ENCODE measurements around the gene NKAIN2.

The NKAIN2 gene

DNA sequence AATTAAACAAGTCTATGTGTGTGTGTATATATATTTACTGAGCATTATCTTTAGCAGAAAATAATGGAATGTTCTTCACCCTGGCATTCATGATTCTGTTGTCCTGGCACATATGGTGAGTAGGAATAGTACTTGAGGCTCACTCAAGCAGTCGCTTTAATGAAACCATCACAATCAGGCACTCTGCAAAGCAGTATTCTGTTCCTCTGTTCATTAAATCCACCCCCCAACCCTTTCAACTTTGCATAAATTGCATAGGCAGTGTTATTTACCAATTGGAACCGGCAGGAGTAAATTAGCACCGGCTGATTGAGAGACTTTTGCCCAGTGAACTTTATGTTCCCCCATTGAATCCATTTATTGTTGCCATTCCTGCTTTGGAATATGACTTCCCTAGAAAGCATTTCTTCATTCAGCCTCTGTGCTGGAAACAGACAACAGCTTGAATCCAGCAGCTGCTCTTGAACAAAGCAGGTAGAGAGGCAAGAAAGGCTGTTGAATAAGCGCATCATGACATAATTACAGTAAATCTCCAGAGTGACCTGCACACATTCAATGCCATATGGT, 890.6 kb downstream of the NKAIN2 start (continued):
- TF ChIP-seq ZNF514 (tag by site-specific recombination; IDR thresholded peaks at IDR 0.05): no peak
- TF ChIP-seq ZNF350 (tag by site-specific recombination; IDR thresholded peaks at IDR 0.05): no peak

DNA sequence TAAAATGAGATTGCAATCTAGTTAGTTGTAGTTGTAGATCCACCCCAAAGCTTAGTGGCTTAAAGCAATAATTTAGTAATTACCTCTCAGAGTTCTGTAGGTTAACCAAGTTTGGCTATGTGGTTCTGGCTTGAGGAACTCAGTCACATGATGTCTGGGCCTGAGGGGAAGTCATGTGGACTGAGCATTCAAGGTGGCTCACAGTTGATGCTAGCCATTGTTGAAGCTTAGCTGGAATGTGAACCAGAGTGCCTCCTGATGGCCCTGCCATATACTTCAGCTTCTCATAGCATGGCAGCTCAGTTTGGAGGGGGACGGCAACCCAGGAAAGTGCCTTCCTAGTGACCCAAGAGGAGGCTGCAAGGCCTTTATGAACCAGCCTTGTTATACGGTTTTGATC, 895.4 kb downstream of the NKAIN2 start:
- H3K4me1 ChIP-seq (ENCODE audit: control insufficient read depth, insufficient read depth, low read length): no peaks in the 10 kb centered on the region
- no peaks in the 10 kb centered on the region for H3K36me3 ChIP-seq (ENCODE audit: control insufficient read depth in 2 of 2, insufficient read depth in 1 of 2, low read length in 2 of 2)
- H3K4me3 ChIP-seq (ENCODE audit: low read depth, low read length): no peak overlapping the region
- ChIA-PET POLR2A (no interaction called here), CTCF (interaction anchor here (0.6 kb wide), 1 partner anchor 647 kb away, joined by 3 read pairs; no protein-coding TSS in a partner anchor)
- no peak for TF ChIP-seq ZNF2 (tag by site-specific recombination; IDR thresholded peaks at IDR 0.05)
- TF ChIP-seq ZNF664 (tag by site-specific recombination; IDR thresholded peaks at IDR 0.05): no peak
- no peak for TF ChIP-seq ZNF112 (tag by site-specific recombination; IDR thresholded peaks at IDR 0.05)
- no peak for TF ChIP-seq ZSCAN4 (tag by site-specific recombination; IDR thresholded peaks at IDR 0.05)
- TF ChIP-seq PRDM4 (tag by site-specific recombination; IDR thresholded peaks at IDR 0.05): no peak
- TF ChIP-seq SALL2 (tag by site-specific recombination; IDR thresholded peaks at IDR 0.05; ENCODE audit: borderline replicate concordance): no peak
- no peak for TF ChIP-seq SCRT2 (tag by site-specific recombination; IDR thresholded peaks at IDR 0.05)
- TF ChIP-seq ZNF23 (tag by site-specific recombination; IDR thresholded peaks at IDR 0.05; ENCODE audit: borderline replicate concordance): no peak
- no peak for TF ChIP-seq OVOL3 (tag by site-specific recombination; IDR thresholded peaks at IDR 0.05)
- TF ChIP-seq, protein P1, sequence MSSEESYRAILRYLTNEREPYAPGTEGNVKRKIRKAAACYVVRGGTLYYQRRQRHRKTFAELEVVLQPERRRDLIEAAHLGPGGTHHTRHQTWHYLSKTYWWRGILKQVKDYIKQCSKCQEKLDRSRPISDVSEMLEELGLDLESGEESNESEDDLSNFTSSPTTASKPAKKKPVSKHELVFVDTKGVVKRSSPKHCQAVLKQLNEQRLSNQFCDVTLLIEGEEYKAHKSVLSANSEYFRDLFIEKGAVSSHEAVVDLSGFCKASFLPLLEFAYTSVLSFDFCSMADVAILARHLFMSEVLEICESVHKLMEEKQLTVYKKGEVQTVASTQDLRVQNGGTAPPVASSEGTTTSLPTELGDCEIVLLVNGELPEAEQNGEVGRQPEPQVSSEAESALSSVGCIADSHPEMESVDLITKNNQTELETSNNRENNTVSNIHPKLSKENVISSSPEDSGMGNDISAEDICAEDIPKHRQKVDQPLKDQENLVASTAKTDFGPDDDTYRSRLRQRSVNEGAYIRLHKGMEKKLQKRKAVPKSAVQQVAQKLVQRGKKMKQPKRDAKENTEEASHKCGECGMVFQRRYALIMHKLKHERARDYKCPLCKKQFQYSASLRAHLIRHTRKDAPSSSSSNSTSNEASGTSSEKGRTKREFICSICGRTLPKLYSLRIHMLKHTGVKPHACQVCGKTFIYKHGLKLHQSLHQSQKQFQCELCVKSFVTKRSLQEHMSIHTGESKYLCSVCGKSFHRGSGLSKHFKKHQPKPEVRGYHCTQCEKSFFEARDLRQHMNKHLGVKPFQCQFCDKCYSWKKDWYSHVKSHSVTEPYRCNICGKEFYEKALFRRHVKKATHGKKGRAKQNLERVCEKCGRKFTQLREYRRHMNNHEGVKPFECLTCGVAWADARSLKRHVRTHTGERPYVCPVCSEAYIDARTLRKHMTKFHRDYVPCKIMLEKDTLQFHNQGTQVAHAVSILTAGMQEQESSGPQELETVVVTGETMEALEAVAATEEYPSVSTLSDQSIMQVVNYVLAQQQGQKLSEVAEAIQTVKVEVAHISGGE (tag by site-specific recombination; conservative IDR thresholded peaks at IDR 0.05; ENCODE audit: low read depth): no peak
- no peak for TF ChIP-seq ZSCAN23 (tag by site-specific recombination; IDR thresholded peaks at IDR 0.05)
- no peak for TF ChIP-seq SP3 (tag by site-specific recombination; IDR thresholded peaks at IDR 0.05)
- TF ChIP-seq, protein P2, sequence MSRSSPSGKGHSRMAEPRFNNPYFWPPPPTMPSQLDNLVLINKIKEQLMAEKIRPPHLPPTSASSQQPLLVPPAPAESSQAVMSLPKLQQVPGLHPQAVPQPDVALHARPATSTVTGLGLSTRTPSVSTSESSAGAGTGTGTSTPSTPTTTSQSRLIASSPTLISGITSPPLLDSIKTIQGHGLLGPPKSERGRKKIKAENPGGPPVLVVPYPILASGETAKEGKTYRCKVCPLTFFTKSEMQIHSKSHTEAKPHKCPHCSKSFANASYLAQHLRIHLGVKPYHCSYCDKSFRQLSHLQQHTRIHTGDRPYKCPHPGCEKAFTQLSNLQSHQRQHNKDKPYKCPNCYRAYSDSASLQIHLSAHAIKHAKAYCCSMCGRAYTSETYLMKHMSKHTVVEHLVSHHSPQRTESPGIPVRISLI (tag by site-specific recombination; IDR thresholded peaks at IDR 0.05): no peak
- no peak for TF ChIP-seq ZNF610 (tag by site-specific recombination; IDR thresholded peaks at IDR 0.05; ENCODE audit: borderline replicate concordance)
- no peak for TF ChIP-seq TCF7L2 (IDR thresholded peaks at IDR 0.05; ENCODE audit: borderline replicate concordance, low read depth, low read length)
- TF ChIP-seq BCL11A (tag by site-specific recombination; IDR thresholded peaks at IDR 0.05; ENCODE audit: low read depth): no peak
- H3K9me3 ChIP-seq (ENCODE audit: control insufficient read depth, insufficient read depth, low read depth, low read length): no peaks in the 10 kb centered on the region
- no peak overlapping the region for H3K27ac ChIP-seq (ENCODE audit: extremely low read depth, low read depth, low read length)
